Measurements from ENCODE around the gene TBC1D24.

Gene TBC1D24

DNA sequence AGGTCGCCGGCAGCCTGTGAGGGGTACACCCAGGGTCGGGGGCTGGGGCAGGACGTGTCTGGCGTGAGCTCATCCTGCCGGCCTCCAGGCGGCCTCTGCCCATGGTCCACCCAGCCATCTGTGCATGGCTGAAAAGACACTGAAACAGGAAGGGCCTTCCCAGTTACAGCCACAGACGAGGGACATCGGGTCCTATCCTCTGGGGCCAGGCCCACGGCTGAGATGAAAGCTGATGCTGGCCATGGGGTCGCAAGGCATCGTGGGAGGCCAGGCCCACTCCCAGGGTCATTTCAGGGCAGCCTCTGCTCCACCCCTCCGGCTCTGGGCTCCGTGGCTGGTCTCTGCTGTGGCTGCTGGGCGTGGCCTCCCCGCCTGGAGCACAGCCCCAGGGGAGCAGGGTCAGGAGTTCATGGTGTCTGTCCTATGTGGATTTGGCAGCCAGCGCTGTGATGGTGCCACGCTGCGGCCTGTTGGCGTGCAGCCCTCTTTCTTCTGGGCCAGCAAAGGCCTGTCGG is 22.2 kb downstream of the TBC1D24 start:
- in situ Hi-C loops (cut with MboI; ENCODE audit: low sequenced_read_pairs), result loop anchor here (25.0 kb wide), 1 partner anchor 485 kb away; the partner anchor contains the start of genes NPW and ZNF598

DNA sequence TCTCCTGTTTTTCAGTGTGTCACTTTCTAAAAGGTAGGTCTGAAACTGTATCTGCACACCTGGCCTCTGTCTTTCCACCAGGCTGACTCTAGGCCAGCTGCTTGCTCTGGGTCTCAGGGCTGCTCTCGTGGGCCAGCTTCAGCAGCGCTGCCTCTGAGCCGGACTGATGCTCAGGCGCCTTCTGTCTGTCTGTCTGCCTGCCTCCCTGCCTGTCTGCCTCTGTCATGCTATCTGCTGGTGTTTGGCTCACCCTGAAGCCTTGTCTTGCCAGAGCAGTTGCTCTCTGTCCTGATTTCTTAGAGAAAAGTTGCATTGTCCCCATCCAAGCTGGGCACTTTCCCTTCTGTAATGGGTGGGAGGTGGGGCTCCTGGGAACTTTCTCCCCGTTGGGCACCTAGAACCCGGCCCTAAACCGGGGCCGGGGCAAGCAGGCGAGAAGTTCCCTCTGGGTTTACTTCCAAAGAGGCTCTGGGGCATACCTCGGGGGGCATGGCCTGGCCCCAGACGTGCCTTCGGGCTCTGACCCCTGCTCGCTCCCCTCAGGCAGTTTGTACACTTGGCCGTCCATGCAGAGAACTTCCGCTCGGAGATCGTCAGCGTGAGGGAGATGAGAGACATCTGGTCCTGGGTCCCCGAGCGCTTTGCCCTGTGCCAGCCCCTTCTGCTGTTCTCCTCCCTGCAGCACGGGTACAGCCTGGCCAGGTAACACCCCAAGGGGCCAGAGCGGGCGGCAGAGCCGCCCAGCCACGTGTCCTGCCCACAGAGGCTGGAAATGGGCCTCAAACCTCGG is 23.0 kb downstream of the TBC1D24 start:
- in situ Hi-C loops (cut with MboI; ENCODE audit: low sequenced_read_pairs), result loop anchor here (25.0 kb wide), 1 partner anchor 486 kb away; the partner anchor contains the start of genes NPW and ZNF598

DNA sequence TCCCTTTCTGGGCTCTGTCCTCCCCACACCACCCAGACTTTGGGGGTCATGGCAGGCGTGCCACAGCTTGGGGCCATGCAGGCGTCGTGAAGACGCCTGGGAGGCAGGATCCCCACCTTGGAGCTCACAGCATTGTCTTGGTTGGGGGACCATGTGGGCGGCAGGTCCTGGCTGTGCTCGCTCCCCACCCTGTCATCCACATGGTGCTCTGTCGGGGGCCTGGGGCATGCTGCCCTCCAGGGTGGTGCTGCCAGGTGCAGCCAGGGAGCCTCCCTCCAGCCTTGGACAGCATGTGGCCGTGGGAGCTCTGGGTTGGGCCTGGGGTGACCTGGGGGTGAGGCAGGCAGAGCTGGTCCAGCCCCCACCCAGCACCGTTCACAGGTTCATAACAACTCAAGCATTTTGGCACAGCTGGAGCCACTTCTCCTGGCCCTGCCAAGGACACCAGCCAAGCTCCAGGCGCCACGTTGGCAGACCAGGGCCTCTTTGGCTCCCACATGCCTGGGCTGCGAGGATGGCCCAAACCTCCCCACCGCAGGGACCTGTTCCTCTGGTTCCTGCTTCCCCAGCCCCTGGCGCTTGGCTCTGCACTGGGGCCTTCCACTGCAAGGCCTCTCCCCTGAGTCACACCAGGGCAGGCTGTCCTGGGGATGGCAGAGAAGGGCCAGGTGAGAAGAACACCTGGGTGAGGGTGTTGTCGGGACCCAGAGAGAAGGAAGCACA is 23.8 kb downstream of the TBC1D24 start:
- in situ Hi-C loops (cut with MboI; ENCODE audit: low sequenced_read_pairs), result loop anchor here (25.0 kb wide), 1 partner anchor 486 kb away; the partner anchor contains the start of genes NPW and ZNF598

DNA sequence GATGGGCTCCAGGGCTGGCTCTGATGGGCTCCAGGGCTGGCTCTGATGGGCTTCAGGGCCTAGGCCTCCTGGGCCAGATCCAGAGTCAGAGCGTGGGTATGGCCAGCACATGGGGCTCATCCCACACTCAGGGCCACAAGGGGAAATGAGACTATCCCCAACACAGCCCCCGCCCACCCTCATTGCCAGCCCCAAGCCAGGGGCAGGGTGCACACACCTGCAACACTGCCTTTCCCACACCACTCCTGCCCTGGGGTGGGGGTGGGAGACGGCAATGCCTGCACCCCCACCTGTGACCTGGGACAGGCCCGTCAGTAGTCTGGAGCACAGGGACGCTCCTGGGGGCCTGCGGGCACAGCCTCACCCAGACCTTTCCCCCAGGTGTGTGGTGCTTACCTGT is 24.5 kb downstream of the TBC1D24 start:
- in situ Hi-C loops (cut with MboI; ENCODE audit: low sequenced_read_pairs), result loop anchor here (25.0 kb wide), 1 partner anchor 487 kb away; the partner anchor contains the start of genes NPW and ZNF598

DNA sequence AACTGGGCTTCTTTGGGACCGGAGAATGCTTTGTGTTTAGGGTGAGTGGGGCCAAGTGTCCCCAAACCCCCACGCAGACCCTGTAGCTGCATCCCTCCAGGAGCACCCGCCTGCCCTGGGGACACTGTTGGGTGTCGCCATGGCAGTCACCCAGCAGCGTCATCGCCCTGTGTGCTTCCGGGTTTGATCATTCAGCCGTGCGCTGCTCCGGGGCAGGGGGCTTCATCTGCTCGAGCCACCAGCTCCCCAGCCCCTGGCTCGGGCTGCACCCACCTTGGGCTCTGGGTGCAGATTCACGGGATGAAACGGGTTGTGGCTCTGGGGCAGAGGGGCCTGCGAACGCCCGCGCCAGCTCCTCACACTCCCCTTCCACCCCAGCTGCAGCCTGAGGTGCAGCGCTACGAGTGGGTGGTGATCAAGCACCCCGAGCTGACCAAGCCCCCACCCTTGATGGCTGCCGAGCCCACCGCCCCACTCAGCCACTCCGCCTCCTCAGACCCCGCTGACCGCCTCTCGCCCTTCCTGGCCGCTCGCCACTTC is 25.0 kb downstream of the TBC1D24 start:
- in situ Hi-C loops (cut with MboI; ENCODE audit: low sequenced_read_pairs), result loop anchor here (25.0 kb wide), 1 partner anchor 488 kb away; the partner anchor contains the start of genes NPW and ZNF598

DNA sequence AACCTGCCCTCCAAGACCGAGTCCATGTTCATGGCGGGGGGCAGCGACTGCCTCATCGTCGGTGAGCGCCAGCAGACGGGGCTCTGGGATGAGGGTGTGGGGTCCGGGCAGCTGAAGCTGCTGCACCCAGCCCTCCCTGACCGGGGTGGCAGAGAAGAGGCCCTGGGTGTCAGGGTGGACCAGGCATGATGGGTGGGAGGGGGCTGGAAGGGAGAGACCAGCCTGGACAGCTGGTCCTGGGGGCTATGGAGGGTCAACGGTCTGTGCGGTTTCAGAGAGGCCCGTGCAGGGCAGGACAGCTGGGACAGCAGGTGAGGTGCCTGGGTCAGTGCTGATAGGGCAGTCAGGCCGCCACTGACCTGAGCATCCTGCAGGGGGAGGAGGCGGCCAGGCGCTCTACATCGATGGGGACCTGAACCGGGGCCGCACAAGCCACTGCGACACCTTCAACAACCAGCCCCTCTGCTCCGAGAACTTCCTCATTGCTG is 25.5 kb downstream of the TBC1D24 start:
- in situ Hi-C loops (cut with MboI; ENCODE audit: low sequenced_read_pairs), result no loop called here

DNA sequence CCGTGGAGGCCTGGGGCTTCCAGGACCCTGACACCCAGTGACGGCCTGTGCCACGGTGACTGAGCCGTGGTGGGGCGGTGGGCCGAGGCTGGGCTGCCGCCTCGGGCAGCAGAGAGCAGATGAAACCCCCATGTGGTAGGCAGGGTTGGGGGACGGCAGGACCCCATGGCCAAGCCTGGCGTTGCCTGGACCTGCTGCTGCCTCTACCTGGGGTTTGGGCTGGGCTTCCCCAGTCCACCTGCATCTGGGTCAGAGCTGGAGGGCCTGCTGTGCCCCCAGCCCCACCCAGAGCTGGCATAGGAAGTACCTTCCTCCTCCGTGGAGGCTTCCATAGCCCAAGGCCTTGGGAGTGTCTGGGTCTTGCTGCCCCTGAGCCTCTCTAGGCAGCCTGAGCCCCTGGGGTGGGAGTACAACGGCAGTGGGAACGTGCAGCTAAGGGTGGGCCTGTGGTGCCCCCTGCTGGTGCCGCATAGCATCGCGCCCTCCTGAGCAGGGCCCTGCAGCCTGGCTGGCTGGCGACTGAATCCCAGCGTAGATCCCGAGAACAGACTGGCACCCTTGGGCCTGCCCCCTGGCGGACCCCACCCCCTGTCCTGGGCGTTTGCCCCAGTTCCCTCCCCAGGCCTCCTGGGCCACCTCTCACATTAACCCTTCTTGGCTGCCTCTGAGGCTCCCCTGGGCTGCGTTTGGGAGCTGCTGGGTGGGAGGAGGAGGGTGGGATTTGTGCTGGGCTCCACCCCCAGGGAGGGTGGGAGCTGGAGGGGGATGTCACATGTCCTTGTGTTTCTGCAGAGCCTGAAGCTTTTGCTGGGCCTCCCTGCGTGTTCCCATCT is 26.2 kb downstream of the TBC1D24 start:
- in situ Hi-C loops (cut with MboI; ENCODE audit: low sequenced_read_pairs), result no loop called here

DNA sequence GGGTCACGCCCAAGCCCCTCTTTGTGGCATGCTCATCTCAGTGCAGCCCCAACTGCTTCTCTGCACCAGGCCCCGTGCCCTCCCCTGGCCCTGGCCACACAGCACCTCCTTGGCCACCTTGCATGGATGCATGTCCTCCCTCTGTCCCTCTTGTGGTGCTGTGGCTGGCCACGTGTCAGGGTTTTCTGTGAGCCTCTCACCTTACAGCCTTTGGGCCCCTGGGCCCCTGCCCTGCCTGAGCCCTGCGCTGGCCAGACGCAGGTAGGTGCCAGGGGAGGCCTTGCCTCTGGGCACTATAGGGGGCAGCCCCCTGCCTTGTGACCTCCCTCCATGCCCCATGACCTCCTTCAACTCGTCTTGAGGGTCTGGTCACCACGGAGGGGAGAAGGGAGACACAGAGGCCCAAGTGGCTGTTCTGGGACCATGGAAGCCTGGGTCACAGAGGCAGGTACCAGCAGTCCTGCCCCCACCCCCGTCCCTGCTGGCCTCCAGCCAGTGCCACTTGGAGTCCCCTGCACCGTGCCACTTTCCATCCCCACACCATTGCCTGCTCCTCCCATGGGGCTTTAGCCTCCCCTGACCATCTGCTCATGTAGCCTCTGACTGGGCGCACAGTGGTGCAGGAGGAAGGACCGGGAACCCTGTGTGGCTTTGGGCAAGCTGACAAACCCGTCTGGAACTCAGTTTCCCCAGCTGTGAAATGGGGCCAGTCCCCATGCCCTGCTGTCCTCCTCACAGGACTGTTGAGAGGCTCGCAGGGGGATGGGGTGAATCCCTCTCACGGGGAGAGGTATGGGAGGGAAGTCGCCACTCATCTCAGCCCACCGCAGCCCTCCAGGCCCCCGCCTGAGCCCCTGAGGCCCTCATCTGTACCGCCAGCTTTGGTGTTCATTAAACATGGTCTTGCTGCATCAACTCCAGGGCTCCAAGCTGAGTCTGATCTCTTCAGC is 27.3 kb downstream of the TBC1D24 start:
- in situ Hi-C loops (cut with MboI; ENCODE audit: low sequenced_read_pairs), result no loop called here

DNA sequence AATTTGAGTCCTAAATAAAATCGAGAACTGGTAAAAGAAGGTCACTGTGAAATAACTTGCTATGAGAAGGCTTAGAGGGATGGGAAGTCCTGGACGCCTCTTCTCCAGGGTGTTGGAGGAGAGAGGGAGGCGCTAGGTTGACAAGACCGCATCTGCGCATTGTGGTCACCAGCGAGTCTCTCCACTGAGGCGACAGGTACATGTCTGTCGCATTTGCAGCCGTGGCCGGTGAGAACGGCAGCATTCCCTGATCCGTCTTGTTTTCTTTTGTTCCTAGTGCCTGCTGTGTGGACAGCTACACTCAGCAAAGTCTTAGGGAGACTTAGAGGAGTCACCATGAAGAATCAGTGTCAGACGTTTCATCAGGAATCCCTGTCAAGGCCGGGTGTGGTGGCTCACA is 30.8 kb downstream of the TBC1D24 start:
- in situ Hi-C loops (cut with MboI; ENCODE audit: low sequenced_read_pairs), result no loop called here

DNA sequence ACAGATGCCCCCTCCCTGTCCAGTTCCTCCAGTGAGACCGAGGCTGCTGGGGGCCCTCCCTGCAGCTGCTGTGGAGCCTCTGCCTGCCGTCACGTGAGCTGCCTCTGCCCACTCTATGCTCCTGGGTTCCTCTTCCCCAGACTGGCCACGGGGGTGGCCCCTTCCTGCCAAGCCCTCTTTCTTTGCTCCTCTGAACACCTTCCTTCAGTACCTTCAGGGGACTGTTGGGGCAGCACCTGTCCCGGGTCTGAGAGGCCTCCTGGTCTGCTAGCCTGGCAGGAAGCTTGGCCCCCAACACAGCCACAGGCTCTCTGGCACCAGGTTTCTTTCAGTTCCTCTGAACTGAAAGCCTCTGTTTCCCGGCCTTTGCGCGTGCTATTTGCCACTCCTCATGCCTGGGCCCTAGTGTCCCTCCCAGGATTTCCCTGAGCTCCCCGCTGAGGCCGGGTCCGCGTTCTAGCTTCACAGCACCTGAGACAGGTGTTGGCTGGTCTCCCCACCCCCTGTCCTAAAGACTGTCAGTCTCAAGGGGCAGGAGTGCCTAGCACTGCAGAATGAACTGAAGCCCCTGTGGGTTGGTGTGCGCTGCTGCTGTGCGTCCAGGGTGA is 32.2 kb downstream of the TBC1D24 start:
- in situ Hi-C loops (cut with MboI; ENCODE audit: low sequenced_read_pairs), result no loop called here

DNA sequence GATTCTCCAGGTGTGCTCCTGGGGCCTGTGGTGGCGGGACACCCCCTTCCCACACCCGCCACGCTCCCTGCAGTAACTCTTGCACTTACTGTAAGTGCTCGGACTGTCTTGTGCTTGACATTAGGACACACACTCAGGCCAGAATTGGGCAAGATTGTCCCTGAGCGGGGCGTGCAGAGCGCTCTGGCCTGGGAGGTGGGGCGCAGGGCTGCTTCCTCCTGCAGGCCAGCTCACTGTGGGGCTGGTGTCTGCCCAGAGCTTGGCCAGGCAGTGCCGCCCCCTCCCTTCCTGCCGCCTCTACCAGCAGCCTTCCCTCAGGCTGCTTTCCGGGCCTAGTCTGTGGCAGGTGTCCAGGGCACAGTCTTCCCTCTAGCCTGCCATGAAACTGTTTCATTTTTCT is 32.7 kb downstream of the TBC1D24 start:
- in situ Hi-C loops (cut with MboI; ENCODE audit: low sequenced_read_pairs), result no loop called here

DNA sequence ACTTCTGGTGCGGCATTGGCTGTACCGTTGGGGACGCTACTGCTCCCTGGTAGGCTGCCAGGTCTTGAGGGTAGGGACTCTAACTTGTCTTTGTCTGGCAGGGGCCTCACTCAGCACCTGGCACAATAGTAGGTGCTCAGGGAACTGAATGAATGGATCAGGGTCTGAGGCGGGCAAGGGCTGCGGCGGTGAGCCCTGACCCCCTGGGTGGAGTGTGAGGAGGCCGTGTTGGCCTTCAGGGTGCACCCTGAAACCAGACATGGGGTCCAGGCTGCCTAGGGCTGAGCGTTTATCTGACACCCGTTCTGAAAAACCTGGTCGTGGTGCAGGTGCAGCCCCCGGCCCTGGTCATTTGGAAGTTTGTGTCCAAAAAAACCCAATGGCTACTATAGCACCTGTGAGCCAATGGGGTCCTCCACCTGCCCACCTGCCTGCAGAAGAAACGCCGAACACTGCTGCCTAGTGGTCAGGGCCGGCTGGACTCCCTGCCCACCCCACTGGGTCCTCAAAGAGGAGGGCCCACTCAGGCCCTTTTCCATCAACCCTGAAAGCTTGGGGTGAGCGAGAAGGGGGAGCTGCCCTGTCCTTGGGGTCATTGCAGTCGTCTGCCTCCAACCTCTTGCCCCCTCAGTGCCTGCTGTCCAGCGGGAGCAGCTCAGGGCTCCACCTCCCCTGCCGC is 33.9 kb downstream of the TBC1D24 start:
- in situ Hi-C loops (cut with MboI; ENCODE audit: low sequenced_read_pairs), result no loop called here

DNA sequence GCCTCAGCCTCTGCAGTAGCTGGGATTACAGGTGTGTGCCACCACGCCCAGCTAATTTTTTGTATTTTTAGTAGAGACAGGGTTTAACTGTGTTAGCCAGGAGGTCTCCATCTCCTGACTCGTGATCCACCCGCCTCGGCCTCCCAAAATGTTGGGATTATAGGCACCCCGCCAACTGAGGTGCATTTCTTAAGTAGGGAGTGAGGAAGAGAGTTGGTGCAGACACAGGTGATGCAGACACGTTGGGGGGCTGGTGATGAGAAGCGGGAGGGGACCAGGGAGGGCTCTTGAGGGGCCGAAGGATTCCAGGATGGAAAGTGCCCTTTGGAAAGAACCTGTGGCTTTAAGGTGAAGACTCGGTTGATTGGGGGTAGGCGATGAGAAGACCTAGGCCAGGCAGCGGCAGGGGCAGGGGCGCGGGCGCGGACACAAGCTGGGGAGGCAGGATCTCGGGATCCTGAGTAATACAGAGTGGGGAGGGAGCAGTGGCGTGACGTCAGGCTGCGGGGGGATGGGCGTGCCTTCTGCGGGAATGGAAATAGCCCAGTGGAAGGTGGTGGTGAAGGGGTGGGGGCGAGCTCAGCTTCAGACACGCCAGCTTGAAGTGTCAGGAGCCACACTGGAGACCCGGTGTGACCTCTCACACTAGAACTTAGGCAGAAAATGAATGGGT is 36.3 kb downstream of the TBC1D24 start:
- in situ Hi-C loops (cut with MboI; ENCODE audit: low sequenced_read_pairs), result no loop called here

DNA sequence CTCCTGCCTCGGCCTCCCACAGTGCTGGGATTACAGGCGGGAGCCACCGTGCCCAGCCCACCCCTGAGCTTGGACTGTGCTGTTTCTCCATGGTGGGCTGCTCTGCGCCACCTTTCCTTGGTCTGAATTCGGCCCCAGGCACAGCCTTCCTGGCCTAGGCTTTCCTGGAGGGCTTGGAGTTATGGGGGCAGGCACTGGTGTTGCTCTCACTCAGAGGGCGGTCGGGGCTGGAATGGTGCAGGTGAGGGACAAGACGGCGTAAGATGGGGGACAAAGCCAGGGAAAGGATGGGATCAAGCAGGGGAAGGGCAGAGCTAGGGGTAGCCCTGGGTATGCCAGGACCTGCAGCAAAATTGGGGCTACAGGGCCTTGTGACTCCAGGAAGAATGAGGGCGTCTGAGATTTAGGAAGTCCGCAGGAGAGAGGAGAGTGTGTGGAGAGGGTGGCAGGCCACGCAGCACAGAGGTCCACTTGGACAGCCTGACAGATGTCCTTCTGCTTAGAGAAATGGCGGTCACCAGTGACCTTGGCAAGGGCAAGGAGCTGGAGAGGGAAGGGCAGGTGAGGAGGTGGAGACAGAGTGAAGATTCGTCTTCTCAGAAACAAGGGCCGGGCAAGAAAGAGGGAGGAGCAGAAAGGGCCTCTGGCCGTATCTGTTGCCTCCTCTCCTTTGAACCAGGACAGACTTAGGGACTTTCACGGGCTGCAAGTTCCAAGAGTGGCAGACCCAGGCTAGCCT is 37.2 kb downstream of the TBC1D24 start:
- in situ Hi-C loops (cut with MboI; ENCODE audit: low sequenced_read_pairs), result no loop called here

DNA sequence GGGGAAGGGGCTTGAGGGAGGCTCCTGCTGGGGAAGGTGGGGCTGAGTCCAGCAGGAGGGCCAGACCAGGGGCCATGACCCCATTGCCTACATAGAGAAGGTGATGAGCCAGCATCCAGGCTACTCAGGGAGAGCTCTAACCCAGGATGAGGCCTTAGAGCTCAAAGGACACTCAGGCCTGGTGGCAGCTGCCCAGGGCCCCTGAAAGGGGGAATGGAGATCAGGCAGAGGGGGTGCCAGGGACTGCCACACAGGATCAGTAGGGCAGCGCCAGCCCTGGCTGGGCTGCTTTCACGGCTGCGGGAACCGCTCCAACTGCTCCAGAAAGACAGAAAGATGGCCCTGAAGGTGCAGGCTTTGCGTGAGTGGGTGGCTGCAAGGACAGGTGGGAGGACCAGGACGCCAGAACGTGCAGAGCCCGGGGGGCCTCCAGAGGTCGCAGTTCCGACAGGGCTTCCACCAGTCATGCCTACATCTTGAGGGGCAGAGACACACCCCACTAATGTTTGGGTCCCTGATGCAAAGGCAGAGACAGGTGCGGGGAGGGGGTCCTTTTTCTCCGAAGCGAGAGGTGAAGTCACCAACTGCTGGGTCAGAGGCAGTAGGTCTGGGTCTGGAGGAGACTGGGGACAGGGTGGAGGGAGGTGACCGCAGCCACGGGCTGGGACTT is 37.9 kb downstream of the TBC1D24 start:
- in situ Hi-C loops (cut with MboI; ENCODE audit: low sequenced_read_pairs), result no loop called here
